ENCODE results near the gene GHRHR. TPM values are rescaled to one million over a fixed set of nuclear protein-coding genes. Genes with fewer than 3 reads are reported as not detected.

Gene GHRHR
- total and polyA plus RNA-seq, 9 of the 15 experiments (the other 6 are each of a cell fraction or from before 2014, with no cell fraction given): not detected

DNA sequence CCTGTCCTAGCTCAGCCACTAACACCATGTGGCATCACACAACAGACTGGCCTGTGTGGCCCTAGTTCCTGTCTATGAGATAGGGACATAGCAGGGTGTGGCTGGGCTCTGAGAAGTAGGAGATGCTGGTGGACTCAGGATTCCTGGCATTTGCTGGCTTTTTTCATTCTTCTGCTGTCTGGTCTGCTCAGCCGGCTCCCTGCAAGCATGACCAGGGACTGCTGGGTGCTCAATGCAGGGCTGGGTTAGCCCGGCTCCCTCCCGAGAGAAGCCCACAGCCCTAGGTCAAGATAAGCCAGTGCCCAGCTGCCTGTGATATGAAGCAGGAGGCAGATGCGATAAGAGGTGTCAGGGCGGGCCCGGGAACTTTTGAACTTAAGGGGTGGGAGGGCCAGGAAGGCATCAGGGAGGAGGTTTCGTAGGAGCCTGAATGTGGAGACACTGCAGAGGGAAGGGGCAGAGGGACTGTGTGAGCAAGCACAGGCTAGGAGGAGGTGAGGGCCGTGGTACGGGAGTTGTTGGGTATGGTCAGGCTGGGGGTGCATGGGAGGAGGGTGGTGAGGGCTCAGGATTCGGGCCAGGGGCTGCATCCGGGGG, 48.6 kb upstream of the GHRHR start (continued):
- TF ChIP-seq, protein P1, sequence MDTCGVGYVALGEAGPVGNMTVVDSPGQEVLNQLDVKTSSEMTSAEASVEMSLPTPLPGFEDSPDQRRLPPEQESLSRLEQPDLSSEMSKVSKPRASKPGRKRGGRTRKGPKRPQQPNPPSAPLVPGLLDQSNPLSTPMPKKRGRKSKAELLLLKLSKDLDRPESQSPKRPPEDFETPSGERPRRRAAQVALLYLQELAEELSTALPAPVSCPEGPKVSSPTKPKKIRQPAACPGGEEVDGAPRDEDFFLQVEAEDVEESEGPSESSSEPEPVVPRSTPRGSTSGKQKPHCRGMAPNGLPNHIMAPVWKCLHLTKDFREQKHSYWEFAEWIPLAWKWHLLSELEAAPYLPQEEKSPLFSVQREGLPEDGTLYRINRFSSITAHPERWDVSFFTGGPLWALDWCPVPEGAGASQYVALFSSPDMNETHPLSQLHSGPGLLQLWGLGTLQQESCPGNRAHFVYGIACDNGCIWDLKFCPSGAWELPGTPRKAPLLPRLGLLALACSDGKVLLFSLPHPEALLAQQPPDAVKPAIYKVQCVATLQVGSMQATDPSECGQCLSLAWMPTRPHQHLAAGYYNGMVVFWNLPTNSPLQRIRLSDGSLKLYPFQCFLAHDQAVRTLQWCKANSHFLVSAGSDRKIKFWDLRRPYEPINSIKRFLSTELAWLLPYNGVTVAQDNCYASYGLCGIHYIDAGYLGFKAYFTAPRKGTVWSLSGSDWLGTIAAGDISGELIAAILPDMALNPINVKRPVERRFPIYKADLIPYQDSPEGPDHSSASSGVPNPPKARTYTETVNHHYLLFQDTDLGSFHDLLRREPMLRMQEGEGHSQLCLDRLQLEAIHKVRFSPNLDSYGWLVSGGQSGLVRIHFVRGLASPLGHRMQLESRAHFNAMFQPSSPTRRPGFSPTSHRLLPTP (IDR thresholded peaks at IDR 0.05; ENCODE audit: borderline replicate concordance, extremely low read depth, insufficient read length): no peak
- TF ChIP-seq, protein P2, sequence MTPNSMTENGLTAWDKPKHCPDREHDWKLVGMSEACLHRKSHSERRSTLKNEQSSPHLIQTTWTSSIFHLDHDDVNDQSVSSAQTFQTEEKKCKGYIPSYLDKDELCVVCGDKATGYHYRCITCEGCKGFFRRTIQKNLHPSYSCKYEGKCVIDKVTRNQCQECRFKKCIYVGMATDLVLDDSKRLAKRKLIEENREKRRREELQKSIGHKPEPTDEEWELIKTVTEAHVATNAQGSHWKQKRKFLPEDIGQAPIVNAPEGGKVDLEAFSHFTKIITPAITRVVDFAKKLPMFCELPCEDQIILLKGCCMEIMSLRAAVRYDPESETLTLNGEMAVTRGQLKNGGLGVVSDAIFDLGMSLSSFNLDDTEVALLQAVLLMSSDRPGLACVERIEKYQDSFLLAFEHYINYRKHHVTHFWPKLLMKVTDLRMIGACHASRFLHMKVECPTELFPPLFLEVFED (CRISPR knock-in tag; conservative IDR thresholded peaks at IDR 0.05): no peak
- TF ChIP-seq, protein P3, sequence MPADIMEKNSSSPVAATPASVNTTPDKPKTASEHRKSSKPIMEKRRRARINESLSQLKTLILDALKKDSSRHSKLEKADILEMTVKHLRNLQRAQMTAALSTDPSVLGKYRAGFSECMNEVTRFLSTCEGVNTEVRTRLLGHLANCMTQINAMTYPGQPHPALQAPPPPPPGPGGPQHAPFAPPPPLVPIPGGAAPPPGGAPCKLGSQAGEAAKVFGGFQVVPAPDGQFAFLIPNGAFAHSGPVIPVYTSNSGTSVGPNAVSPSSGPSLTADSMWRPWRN (IDR thresholded peaks at IDR 0.05; ENCODE audit: low read depth): peak; percentile 80
- peak; percentile 40; the same call in 1 of the 2 replicates for TF ChIP-seq MYC (IDR thresholded peaks at IDR 0.05; ENCODE audit: low read depth, low read length)
- no peak for TF ChIP-seq MYC (CRISPR knock-in tag; IDR thresholded peaks at IDR 0.05; ENCODE audit: borderline replicate concordance, low read depth)
- TF ChIP-seq, protein P4, sequence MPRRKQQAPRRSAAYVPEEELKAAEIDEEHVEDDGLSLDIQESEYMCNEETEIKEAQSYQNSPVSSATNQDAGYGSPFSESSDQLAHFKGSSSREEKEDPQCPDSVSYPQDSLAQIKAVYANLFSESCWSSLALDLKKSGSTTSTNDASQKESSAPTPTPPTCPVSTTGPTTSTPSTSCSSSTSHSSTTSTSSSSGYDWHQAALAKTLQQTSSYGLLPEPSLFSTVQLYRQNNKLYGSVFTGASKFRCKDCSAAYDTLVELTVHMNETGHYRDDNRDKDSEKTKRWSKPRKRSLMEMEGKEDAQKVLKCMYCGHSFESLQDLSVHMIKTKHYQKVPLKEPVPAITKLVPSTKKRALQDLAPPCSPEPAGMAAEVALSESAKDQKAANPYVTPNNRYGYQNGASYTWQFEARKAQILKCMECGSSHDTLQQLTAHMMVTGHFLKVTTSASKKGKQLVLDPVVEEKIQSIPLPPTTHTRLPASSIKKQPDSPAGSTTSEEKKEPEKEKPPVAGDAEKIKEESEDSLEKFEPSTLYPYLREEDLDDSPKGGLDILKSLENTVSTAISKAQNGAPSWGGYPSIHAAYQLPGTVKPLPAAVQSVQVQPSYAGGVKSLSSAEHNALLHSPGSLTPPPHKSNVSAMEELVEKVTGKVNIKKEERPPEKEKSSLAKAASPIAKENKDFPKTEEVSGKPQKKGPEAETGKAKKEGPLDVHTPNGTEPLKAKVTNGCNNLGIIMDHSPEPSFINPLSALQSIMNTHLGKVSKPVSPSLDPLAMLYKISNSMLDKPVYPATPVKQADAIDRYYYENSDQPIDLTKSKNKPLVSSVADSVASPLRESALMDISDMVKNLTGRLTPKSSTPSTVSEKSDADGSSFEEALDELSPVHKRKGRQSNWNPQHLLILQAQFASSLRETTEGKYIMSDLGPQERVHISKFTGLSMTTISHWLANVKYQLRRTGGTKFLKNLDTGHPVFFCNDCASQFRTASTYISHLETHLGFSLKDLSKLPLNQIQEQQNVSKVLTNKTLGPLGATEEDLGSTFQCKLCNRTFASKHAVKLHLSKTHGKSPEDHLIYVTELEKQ (CRISPR knock-in tag; IDR thresholded peaks at IDR 0.05): no peak
- no peak for TF ChIP-seq COPS2 (conservative IDR thresholded peaks at IDR 0.05)
- TF ChIP-seq PHB2 (IDR thresholded peaks at IDR 0.05; ENCODE audit: low read depth): peak; percentile 91
- no peak for TF ChIP-seq SMAD2 (IDR thresholded peaks at IDR 0.05; ENCODE audit: low read depth, low read length)
- TF ChIP-seq ZNF24 (IDR thresholded peaks at IDR 0.05): no peak
- TF ChIP-seq RAD21 (CRISPR knock-in tag; conservative IDR thresholded peaks at IDR 0.05 in 1 of 2, IDR thresholded peaks at IDR 0.05 in 1 of 2): no peak
- TF ChIP-seq, protein P5, sequence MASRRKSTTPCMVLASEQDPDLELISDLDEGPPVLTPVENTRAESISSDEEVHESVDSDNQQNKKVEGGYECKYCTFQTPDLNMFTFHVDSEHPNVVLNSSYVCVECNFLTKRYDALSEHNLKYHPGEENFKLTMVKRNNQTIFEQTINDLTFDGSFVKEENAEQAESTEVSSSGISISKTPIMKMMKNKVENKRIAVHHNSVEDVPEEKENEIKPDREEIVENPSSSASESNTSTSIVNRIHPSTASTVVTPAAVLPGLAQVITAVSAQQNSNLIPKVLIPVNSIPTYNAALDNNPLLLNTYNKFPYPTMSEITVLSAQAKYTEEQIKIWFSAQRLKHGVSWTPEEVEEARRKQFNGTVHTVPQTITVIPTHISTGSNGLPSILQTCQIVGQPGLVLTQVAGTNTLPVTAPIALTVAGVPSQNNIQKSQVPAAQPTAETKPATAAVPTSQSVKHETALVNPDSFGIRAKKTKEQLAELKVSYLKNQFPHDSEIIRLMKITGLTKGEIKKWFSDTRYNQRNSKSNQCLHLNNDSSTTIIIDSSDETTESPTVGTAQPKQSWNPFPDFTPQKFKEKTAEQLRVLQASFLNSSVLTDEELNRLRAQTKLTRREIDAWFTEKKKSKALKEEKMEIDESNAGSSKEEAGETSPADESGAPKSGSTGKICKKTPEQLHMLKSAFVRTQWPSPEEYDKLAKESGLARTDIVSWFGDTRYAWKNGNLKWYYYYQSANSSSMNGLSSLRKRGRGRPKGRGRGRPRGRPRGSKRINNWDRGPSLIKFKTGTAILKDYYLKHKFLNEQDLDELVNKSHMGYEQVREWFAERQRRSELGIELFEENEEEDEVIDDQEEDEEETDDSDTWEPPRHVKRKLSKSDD (conservative IDR thresholded peaks at IDR 0.05; ENCODE audit: low read length): no peak
- TF ChIP-seq SOX6 (IDR thresholded peaks at IDR 0.05): peak; percentile 94
- TF ChIP-seq SMAD3 (CRISPR knock-in tag; conservative IDR thresholded peaks at IDR 0.05): peak; percentile 74

All from K562 (cell line).